Activated effector memory CD4-positive, alpha-beta T cell treated with Interleukin-2 at 50 U/mL for 16 hours (primary cell): Measurements from ENCODE around the gene ETV6.

ENCODE experiments used
- DNase-seq: peaks from one replicate; pipeline ENCODE4 v3.0.0-alpha.2; 2020

Gene ETV6

DNA sequence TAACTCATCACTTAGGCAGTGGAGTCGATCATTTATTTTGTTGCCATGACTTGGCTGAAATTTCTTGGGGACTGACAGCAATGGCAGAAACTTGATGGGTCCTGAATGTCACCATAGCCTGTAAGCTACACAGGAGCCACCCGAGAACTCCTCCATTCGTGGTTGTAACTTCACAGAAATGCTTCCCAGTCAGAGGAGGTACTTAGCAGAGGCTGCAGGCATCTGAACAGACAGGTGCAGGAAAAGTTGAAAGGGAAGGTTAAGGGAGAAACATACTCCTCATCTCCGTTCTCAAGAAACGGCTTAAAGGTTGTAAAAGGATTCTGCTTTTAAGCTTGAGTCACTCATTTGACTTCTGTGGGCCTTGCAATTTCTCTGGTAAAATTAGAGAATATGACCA, 47.7 kb downstream of the ETV6 start:
- DNase-seq: no peak

GRCh38 chr12:11697670-11698387, 48.4 kb downstream of the ETV6 start:
- DNase-seq: no peak

DNA sequence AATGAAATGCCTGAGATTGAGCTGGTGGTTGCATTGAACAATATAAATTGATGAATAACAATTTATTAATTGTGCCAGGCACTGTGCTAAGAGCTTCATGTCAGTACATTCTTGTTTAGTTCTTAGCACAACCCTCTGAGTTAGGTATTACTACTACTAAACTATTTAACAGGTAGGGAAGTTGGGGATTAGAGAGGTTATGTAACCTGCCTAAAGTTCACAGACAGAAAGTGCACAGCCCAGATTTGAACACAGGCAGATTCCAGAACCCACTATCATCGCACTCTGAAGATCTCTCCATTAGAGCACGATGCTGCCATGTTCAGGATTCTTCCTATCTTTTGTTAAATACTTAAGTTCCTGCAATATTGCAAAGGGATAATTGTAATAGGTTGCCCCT, 49.3 kb downstream of the ETV6 start:
- no peak for DNase-seq

DNA sequence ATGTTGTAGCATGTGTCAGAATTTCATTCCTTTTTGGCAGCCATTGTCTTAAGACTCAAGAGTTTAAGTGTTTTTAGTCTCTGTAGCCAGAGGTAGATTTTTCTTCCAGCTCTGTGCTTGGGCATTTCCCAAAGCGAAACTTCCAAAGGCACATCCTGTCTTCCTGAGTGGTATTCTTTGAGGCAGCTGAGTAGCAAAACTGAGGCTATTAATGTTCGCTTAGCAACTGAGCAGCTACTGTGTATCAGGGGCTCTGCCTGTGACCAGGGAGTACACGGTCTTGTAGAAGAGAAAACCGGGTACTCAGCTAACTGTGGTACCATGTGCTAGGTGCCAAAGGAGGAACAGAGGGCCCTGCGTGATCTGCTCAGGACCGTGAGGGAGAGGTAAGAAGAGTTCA, 52.0 kb downstream of the ETV6 start:
- no peak for DNase-seq

- DNase-seq: no peak
These were observed 53.5 kb downstream of the ETV6 start for GRCh38 chr12:11702959-11703358.

- DNase-seq: no peak
These were observed 53.9 kb downstream of the ETV6 start for GRCh38 chr12:11703378-11703777.

- no peak for DNase-seq
These were observed 54.6 kb downstream of the ETV6 start for GRCh38 chr12:11704089-11704488.

GRCh38 chr12:11705010-11705409, 55.5 kb downstream of the ETV6 start:
- DNase-seq: no peak

- no peak for DNase-seq
These were observed 57.3 kb downstream of the ETV6 start for GRCh38 chr12:11706509-11707379.

- DNase-seq: no peak
These were observed 58.1 kb downstream of the ETV6 start for GRCh38 chr12:11707535-11707934.

GRCh38 chr12:11709513-11709912, 60.0 kb downstream of the ETV6 start:
- no peak for DNase-seq

GRCh38 chr12:11710431-11710830, 61.0 kb downstream of the ETV6 start:
- no peak for DNase-seq

- DNase-seq: no peak
These were observed 61.4 kb downstream of the ETV6 start for GRCh38 chr12:11710906-11711305.

DNA sequence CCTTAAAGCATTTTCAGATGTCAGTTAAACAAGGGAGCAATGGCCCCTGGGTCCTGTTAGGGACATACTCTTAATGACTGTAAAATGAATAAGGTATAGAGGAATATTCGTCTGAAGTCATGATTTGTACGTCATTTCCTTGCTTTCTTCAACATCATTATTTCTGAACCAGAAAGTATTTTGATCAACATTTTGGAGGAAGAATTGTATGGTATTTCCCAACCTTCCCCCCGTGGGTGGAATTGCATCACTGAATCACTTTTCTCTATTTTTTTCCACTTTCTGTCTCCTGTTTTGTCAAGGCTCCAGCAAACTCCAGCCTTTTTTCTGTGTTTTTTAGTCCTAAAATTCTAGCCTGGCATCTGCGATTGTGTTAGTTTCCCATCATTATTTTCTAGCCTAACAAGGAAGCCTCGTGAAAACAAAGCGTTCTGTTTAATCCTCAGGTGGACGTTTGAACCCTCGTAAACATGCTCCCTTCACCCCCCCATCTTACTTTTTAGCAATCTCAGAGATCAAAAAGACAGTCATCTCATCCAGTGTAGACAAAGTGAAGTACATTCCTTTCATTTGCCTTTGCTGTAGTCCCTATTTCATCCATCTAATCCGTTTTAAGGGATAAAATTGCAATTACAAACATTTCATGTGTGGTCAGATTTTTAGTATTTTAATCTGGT, 62.3 kb downstream of the ETV6 start:
- no peak for DNase-seq

DNA sequence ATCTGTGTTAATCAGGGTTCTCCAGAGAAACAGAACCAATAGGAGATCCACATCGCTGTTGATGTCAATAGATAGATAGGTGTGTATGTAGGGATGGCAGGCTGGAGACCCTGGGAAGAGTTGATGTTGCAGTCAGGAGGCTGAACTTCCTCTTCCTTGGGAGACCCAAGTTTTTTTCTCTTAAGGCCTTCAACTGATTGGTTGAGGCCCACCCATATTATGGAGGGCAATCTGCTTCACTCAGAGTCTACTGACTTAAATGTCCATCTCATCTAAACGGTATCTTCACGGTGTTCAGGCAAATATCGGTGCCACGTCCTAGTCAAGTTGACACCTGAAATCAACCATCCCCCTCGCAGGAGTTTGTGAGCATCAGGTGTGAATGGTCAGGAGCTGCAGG, 63.0 kb downstream of the ETV6 start:
- DNase-seq: no peak

GRCh38 chr12:11713202-11713601, 63.7 kb downstream of the ETV6 start:
- DNase-seq: no peak

DNA sequence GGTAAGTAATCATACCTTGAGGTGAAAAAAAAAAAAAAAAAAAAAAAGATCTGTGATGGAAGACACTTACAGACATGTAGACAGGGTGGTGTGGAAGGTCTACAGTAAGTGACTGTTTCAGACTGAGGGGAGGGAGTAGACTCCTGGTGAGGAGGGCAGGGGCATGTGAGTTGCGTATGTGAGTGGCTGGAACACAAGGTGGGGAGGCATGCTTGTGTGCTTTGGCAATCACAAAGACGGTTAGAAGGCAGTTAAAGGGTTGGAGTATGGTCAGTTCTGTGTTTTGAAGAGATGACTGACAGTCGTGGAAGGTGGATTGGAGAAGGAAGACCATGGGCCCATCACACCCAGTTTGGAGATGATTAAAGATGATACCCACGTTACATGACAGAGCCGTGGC, 65.2 kb downstream of the ETV6 start:
- no peak for DNase-seq

- DNase-seq: no peak
These were observed 66.1 kb downstream of the ETV6 start for GRCh38 chr12:11715621-11716020.

DNA sequence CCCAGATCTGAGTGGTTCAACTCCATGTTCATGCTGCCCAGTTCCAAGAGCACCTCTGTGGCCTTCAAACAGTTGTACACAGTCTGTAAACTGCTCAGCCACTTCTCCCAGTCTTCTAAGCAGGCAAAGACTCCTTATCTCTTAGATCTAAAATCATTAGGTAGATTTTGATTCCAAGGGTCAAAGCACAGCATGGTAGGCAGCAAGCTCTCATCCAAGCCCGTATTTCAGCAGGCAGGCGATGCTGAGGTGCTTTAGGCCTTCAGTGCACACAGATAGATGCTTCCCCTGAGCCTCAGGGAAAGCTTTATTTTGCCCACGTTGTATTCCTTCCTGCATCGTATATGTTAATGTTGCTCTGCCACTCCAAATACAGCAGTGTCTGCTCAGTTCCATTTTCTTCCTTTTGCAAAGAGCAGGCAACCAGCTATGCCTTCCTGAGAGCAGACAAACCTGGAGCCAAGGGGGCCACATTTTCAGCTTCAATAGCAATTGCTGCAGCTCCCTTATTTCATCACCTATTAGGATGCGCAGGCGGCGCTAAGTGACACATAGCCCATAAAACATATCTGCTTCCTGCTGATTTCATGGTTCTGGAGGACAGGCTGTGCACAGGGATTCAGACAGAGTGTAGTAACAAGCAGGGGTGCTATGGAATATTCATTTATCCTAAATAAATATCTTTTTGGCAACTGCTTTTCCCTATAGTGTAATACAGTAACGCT, 67.5 kb downstream of the ETV6 start:
- DNase-seq: no peak

DNA sequence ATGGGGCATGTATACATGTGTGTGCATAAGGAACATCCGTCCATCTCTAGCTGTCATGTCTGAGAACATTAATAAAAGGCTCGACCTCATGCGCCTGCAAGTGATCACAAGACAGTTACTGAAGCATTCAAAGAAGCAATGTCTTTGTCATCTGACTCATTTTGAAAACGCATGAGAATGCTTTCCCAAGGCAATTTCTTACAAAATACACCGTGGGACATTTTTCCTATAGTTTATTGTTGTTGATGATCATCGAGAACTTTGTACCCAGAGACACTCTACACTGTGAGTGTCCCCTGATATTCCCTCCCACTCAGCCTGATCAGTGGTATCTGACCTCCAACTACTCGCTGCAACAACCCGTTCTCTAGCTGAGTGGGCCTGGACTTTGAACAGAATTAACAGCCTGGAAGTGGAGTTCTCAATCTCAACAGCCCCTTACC, 68.1 kb downstream of the ETV6 start:
- no peak for DNase-seq

DNA sequence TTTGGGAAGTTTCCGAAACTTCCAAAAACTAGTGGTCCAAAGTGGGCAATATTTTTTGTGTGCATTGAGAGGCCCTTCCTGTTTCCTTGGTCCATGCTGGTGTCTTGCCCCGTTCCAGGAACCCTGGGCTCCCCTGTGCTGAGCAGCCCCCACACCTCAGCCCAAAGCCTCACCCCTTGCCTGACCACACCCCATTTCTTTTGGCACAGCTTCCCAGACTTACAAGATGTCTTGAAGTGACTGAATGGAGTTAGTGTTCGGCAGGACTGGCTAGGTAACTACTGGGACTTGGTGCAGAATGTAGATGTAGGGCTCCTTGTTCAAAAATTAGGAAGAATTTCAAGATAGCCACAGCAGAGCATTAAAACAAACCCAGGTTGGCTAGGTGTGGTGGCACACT, 68.6 kb downstream of the ETV6 start:
- DNase-seq: no peak

- no peak for DNase-seq
These were observed 69.3 kb downstream of the ETV6 start for GRCh38 chr12:11718768-11719253.

DNA sequence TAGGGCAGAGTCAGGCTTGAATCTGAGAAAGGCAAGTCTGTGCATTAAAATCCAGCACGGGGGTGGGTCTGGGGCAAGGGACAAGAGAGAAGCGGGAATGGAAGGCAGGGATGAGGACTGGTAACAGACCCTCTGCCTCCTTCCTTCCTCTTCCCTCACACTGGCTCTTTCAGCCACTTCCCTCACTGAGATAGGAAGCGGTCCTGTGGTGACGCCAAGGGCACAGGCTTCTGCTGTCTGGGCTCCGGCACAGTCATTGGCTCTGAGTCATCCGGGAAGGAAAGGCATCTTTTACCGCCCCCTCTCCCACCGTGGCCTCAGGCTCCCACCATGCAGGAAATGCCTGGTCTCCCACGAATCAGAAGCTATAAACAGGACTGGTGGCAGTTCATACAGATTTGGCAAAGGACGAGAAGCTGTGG, 70.2 kb downstream of the ETV6 start:
- no peak for DNase-seq
